Fibroblast of skin of left biceps (primary cell): ENCODE measurements around the gene ERP29.
"Not testable (repeated sequence)": the region's sequence is repeated elsewhere in the genome, so short reads cannot be mapped to it uniquely, and the experiment has no call there.

Experiments
- DNase-seq, 2 experiments: peaks; one replicate each; pipeline ENCODE4 v3.0.0-alpha.2; 2013; ENCODE audit warnings: low read depth in 2 of 2

ERP29 gene

DNA sequence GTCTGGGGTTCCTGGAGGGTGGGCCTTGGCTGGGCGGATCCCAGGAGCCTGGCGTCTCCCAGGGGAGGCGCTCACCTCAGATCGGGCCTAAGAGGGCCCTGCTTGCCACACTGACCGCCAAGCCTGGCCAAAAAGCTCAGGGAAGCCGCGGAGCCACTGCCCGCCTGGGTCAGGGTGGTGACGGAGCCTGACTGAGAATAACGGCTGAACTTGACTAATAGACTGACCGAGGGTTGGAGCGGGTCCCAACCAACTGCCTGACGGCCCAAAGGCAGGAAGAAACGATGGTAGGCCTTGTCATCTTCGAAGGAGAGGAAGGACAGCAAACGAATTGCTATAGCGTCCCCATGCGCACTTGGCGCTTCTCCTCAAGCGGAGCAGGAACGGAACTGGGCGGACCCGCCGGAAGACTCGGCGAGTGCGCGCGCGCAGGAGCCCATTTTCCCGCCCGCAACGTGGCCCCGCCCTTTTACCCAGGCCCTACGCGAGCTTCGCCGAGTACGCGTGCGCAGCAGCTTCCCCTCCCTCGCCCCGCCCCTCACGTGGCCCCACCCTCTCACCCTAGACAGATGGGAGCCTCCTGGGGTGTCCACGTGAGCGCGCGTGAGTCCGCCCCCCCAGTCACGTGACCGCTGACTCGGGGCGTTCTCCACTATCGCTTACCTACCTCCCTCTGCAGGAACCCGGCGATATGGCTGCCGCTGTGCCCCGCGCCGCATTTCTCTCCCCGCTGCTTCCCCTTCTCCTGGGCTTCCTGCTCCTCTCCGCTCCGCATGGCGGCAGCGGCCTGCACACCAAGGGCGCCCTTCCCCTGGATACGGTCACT lies at the start of gene ERP29, which contains the start of gene TMEM116:
ERP29 (plus strand) TSS at position 652 of the 826 bp plus-strand sequence; CDS start at position 692, 40 bp downstream.
TMEM116 (minus strand) TSS at position 391 of the 826 bp plus-strand sequence. CDS start 7,895 bp downstream, outside the sequence.
- DNase-seq, result peak; percentile 96 to 97

DNA sequence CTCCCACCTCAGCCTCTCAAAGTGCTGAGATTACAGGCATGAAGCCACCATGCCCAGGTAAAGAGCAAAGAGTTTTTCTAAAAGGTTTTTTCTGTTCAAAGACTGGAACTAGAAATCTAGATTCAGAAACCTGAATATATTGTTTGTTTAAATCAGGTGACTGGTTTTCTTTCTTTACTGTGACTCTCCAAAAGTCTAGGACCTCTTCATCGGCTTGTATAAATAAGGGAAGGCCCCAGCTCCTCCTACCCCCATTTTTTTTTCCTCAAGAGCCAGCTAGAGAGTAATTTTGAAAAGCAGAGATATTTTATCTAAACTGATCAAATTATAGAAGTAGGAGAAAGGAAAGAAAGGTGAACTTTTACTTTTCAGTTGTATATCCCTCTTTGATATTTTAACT lies 48.3 kb upstream of the ERP29 start:
- no peak for DNase-seq

DNA sequence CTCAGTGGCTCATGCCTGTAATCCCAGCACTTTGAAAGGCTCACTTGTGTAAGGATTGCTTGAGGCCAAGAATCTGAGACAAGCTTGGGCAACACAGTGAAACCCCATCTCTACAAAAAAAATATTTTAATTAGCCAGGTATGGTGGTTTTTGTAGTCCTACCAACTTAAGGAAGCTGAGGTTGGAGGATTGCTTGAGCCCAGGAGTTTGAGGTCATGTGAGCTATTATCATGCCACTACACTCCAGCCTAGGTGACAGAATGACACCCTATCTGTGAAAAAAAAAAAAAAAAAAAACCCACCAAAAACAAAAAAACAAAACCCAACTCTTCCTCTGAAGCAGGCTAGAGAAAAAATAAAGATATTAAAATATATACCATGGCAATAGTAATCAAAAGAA lies 41.4 kb upstream of the ERP29 start:
- no peak for DNase-seq

DNA sequence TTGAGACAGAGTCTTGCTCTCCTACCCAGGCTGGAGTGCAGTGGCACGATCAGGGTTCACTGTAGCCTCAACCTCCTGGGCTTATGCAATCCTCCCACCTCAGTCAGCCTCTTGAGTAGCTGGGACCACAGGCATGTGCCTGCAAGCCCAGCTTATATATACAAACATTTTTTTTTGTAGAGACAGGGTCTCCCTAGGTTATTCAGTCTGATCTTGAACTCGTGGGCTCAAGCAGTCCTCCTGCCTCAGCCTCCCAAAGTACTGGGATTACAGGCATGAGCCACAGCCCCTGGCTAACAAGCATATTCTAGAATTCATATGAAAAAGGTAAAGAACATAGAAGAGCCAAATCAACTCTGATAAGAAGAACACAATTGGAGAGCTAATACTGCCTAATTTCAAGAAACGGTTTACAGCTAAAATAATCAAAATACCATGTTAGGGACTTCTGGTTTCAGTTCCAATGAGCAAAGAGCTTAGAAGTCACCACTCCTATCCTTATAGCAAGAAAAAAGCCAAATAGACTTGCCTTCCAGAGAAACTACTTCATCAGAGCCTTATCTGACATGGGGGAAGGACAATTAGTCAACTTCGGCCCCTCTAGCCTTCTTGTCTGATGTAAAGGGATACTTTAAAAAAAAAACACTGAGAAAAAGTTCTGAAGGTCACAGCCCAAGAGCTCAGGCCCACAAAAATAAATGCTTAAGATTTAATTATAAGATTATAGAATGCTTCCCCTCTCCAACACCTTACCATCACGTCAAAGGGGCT lies 37.9 kb upstream of the ERP29 start:
- no peak for DNase-seq

DNA sequence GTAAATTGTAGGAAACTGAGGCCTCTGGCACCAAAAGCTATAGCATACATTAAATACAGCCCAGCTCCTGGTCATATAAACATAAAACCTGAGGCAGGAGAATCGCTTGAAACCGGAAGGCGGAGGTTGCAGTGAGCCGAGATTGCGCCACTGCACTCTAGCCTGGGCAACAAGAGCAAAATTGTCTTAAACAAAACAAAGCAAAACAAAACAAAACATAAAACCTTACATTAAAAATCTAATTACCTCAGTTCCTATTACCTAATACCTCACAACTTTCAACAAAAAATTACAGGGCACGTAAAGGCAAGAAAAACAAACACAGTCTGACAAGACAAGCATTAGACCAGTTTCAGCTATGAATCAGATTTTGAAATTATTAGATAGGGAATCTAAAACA lies 36.9 kb upstream of the ERP29 start:
- no peak for DNase-seq

DNA sequence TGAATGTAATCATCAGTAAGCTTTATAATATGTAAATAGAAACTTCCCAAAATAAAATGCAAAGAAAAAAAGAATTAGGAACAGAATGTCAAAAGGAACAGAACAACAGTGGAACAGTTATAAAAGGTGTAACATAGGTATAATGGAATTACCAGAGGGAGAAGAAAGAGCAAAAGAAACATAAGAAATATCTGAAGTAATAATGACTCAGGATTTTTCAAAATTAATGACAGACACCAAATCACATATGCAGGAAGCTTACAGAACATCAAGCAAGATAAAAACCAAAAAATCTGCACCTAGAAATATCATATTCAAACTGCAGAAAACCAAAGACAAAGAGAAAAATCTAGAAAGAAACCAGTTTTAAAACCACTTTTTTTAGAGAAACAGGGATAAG lies 36.4 kb upstream of the ERP29 start:
- DNase-seq, result no peak

DNA sequence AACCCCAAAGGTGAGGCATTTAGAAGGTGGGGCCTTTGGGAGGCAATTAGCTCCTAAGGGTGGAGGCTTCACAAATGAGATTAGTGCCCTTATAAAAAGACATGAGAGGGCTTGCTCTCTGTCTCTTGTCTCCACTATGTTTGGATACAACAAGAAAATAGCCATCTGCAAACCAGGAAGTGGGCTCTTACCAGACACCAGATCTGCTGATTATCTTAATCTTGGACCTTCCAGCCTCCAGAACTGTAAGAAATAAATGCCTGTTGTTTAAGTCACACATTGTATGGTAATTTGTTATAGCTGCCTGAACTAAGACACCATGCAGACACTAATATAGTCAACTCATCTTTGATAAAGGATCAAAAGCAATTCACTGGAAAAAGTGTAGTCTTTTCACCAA lies 34.7 kb upstream of the ERP29 start:
- no peak for DNase-seq

DNA sequence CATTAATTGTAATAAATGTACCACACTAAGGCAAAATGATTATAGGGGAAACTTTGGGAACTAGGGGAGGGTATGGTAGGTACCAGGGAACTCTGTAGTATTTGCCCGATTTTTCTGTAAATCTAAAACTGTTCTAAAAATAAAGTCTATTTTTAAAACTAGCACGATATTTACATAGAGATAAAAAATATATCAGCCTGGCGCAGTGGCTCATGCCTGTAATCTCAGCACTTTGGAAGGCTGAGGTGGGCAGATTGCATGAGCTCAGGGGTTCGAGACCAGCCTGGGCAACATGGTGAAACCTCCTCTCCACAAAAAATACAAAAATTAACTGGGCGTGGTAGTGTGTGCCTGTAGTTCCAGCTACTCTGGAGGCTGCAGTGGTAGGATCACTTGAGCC lies 32.6 kb upstream of the ERP29 start:
- DNase-seq, result no peak

DNA sequence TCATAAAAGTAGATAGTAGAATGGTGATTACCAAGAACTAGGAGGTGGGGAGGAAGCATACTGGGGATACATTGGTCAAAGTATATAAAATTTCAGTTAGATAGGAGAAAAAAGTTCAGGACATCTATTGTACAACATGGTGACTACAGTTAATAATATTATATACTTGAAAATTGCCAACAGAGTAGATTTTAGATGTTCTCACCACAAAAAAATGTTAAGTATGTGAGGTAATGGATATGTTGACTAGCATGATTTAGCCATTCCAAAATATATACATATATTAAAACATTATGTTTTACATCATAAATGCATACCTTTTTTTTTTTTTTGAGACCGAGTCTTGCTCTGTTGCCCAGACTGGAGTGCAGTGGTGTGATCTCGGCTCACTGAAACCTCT lies 31.2 kb upstream of the ERP29 start:
- peak; percentile 23 to 25 for DNase-seq

DNA sequence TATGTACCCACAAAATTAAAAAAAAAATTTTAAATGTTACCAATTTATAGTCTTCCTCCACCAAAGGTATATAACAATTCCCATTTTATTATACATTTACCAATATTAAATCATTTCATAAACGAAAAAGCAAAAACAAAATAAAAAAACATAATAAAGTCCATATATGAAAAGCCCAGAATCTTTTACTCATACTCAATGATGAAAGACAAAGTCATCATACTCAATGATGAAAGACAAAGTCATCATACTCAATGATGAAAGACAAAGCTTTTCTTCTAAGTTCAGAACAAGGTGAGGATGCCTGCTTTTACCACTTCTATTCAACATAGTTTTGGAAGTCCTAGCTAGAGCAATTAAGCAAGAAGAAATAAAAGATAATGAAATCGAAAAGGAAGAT lies 28.4 kb upstream of the ERP29 start:
- no peak for DNase-seq

DNA sequence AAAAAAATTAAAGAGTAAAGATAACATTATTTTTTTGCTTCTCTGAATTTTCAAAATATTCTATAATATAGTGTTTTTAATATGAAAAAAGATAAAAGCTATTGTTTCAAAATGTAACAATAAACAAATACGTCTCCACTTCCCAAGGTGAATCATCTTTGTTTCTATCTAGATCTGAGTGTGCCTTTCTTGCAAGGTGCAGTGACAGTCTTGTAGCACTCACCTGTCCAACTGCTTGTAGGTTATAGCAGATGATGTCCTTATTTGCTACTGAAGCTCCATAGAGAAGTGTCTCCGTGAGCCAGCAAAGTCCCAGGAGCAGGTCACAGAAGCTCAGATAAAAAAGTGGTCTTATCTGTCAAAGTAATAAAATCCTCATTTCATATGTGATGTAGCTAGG lies 21.7 kb upstream of the ERP29 start:
- DNase-seq, result no peak

DNA sequence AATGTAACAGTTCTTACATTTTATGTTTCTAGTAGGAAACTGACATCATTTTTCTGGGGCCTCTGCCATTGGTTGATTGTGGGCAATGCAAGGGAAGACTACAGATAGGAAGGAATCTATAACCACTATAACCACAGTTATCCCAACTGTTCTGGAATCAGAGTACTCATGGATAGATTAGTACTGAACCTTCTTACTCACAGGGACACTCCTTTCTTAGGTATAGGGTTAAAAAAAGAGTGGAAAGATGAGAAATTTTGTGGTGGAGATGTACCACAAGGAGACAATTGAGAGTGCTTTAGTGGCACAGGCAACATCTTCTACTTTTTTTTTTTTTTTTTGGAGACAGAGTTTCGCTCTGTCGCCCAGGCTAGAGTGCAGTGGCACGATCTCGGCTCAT lies 21.3 kb upstream of the ERP29 start:
- DNase-seq, result no peak

DNA sequence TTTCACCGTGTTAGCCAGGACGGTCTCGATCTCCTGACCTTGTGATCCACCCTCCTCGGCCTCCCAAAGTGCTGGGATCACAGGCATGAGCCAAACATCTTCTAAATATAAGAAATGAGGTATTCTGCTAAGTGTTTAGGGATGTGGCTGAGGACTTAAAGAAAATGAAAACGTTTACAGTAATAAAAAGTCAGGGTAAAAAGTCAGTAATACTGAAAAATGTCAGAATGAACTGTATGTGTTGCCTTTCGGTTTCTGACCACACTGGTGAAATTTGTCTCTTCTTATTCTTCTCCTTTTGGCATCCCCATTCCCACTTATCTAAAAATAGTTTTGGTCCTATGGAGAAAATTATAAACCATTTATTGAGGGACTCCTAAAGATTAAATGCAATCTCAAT lies 20.8 kb upstream of the ERP29 start:
- DNase-seq, result no peak

DNA sequence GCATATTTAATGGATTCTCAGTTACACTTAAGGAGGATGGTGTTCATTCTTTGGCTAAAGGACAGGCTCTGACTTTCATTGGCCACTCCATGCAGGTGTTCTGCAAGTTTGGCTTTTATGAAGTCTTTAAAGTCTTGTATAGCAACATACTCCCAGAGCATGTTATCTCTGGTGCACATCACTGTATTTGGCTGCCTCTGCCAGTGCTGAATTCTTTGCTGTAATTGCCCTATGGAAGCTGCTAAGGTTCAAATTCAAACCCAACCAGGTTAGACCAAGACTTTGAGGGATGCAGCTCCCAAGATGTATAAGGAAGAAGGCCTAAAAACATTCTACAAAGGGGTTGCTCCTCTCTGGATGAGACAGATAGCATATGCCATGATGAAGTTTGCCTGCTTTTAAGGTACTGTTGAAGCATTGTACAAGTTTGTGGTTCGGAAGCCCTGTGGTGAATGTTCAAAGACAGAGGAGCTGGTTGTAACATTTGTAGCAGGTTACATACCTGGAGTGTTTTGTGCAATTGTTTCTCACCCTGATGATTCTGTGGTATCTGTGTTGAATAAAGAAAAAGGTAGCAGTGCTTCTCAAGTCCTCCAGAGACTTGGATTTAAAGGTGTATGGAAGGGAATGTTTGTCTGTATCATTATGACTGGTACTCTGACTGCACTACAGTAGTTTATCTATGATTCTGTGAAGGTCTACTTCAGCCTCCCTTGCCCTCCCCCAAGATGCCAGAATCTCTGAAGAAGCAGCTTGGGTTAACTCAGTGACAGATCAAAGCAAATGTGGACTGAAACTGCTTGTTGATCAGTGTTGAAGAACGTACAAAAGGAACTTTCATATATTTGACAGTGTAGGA lies 19.7 kb upstream of the ERP29 start:
- DNase-seq, result no peak

DNA sequence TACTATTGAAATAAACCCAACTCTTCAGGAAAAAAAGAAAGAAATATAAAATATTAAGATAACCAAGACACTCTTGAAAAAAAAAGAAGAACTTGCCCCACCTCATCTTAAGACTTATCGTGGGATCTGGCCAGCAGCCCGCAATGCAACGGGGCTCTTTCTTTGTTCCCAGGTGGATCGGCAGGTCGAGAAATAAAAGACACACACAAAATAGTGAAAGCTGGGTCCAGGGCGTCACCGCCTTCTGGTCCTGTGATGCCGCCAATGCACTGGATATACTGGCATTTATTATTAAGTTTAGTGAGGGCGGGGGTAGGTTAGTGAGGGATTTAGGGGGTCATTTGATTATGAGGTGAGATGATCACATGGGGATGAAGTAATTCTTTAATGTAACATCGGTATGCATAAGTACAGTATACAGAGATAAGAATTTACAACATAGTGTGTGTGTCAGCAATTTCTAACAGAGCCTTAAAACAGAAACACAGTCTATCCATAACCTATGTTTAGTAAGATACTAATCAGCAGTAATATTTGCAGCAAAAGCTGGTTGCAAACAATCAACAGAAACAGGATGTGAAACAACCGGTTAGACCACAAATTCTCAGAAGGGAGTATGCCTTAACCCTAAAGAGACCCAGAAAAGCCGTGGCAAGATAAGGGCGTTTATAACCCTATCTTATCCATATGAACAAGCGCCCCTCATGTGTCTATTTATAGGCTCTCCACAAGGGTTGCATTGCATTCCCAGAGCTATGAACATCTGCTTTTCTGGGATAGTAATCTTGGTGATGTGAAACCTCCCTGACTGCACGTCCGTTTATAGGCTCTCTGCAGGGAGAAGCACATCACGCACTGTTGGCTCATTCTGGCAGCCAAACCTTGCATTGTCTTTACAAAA lies 18.8 kb upstream of the ERP29 start:
- DNase-seq, result not testable (repeated sequence)

DNA sequence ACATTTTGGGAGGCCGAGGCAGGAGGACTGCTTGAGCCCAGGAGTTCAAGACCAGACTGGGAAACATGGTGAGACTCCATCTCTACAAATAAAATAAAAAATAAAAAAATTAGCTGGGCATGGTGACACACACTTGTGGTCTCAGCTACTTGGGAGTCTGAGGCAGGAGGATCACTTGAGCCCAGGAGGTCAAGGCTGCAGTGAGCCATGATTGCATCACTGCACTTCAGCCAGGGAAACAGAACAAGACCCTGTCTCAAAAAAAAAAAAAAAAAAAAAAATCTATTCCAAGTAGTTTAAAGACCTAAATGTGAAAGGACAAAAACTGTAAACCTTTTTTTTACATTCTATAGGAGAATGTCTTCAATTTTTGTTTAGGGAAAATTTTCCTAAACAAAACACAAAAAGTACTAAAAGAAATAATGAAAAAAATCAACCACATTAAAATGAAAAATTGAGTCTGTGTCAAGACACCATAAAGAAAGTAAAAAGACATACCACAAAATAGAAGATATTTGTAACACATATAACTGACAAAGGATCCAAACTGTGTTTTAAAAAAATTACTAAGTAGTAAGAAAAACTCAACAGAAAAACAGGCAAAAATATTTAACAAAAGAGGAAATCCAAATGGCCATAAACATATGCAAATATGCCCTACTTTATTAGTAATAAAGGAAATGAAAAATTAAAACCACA lies 17.3 kb upstream of the ERP29 start:
- DNase-seq, result no peak

DNA sequence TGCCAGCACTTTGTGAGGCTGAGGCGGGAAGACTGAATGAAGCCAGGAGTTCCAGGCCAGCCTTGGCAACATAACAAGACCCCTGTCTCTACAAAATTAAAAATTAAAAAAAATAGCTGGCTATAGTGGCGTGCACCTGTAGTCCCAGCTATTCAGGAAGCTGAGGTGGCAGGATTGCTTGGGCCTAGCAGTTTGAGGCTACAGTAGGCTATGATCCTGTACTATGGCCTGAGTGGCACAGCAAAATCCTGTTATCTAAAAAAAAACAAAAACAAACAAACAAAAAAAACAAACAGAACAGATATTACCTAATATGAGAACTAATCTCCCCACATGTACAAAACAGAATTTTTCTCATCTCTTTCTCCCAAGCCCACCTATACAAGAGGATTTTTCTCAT lies 15.9 kb upstream of the ERP29 start:
- DNase-seq, result no peak

DNA sequence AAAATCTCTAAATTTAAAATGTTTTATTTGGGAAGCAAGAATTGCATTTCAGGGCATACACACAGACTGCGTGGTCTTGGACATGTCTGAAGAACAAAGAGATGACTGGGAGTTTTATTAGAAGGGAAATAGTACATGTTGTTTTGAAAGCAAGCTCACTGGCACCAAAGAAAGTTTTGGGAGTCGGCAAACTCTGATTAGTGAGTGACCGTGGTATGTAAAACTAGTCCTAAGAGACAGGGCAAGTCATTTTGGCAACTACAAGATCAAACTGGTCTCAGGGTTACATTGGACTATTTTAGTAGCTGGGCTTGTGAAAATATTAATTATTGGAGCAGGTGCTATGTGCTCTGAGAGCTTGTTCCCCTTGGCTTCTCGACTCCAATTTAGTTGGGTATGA lies 15.2 kb upstream of the ERP29 start:
- no peak for DNase-seq

DNA sequence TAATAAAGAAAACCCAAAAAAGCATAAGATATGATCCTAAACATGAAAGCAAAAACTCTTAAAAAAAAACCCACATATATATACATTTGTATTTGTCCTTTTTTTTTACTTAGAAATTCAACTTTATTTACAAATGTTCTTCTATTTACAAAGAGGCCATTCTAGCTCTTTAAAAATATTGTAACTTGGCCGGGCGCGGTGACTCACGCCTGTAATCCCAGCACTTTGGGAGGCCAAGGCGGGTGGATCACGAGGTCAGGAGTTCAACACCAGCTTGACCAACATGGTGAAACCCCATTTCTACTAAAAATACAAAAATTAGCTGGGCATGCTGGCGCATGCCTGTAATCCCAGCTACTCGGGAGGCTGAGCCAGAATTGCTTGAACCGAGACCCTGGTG lies 14.1 kb upstream of the ERP29 start:
- not testable (repeated sequence) for DNase-seq

DNA sequence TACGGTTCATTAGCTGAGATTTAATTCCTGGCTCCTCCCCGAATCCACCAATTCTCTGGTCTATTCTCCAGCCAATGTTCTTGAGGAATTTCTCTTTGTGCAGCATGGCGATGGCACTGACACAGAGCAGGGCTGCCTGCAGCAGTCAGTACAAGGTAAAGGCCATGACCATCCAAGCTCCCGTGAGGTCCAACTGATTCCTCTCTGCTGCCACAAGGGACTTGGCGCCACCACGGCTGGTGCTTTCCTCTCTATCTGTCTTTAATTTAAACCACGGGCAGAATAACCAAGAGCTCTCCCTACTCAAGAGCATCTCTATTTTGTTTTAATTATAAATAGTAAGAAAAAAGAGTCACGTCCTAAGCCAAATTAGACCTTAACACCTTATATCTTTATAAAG lies 12.4 kb upstream of the ERP29 start:
- no peak for DNase-seq
